HepG2 (cell line): ENCODE data around the gene SCNM1. TPM values are rescaled to one million over a fixed set of nuclear protein-coding genes. Genes with fewer than 3 reads are reported as not detected.
A peak's percentile ranks its signal among the peaks of the same experiment; 100 is the strongest.

Experiments
- ATAC-seq: fragments of 200-7000 bp; cut with Tn5 transposase; 3 replicates; pipeline ENCODE4 v1.9.1; 2020; ENCODE audit warnings: mild to moderate bottlenecking, moderate library complexity
- BruUV-seq: library from RNA; stranded (reverse); fragments of 400-500 nt; replicated peaks from 2 replicates; lab custom pipeline; 2021; lab: Mats Ljungman, UMichigan
- CTCF ChIA-PET: fragments of 300-600 bp; formaldehyde crosslinking; extraction: SDS; loops from one replicate; lab custom pipeline; 2021; ENCODE audit warnings: low total read pairs, inconsistent platforms, low intra/inter-chr PET ratio; lab: Yijun Ruan, JAX
- POLR2A ChIA-PET: fragments of 350-600 bp; sonication (Branson Sonifier 250); formaldehyde crosslinking; loops from one replicate; lab custom pipeline; 2020; ENCODE audit warnings: antibody characterized with exemption, inconsistent platforms; lab: Yijun Ruan, JAX
- DNase-seq: peaks from one replicate; pipeline ENCODE4 v3.0.0-alpha.2; 2015; ENCODE audit warnings: low spot score
- FAIRE-seq: peaks from 3 replicates; lab custom pipeline; 2011; peaks lifted over from hg19 to GRCh38; lab: Jason Lieb, UNC
- H2AFZ ChIP-seq: one replicate; pipeline ENCODE4 v1.6.1; 2011; ENCODE audit warnings: low read length, inconsistent platforms
- H3K27ac ChIP-seq: fragments of 300-600 bp; 3 replicates; pipeline ENCODE4 v1.8.0; 2011; ENCODE audit warnings: mixed run types, mild to moderate bottlenecking, mixed read lengths, low read length, inconsistent platforms; ENCODE audit not compliant: insufficient read depth; ENCODE audit errors: extremely low read length
- H3K27me3 ChIP-seq, 2 experiments: fragments of 200-600 bp in 1 of 2; 2 replicates in 1 of 2; 3 replicates in 1 of 2; pipeline versions ENCODE4 v1.6.0 to v1.8.0; 2011; ENCODE audit warnings: low read length in 2 of 2, mild to moderate bottlenecking in 2 of 2, moderate library complexity in 2 of 2, inconsistent platforms in 1 of 2; ENCODE audit not compliant: insufficient read depth in 2 of 2, control insufficient read depth in 1 of 2
- H3K36me3 ChIP-seq, 2 experiments: fragments of 200-600 bp in 1 of 2; replicated peaks in 1 of 2; 2 replicates in 1 of 2; 3 replicates in 1 of 2; pipeline versions ENCODE4 v1.5.1 to v1.8.0; 2011; ENCODE audit warnings: low read length in 2 of 2, inconsistent platforms in 1 of 2; ENCODE audit not compliant: insufficient read depth in 2 of 2, control insufficient read depth in 1 of 2
- H3K4me1 ChIP-seq: 2 replicates; pipeline ENCODE4 v1.5.1; 2012; ENCODE audit warnings: low read length, inconsistent platforms; ENCODE audit not compliant: insufficient read depth
- H3K4me2 ChIP-seq: 2 replicates; pipeline ENCODE4 v1.6.0; 2011; ENCODE audit warnings: low read depth, low read length, inconsistent platforms
- H3K4me3 ChIP-seq, 3 experiments: fragments of 200-600 bp in 1 of 3; sonication (generic), shearing (Covaris generic) in 1 of 3; replicated peaks in 1 of 3; 2 replicates each; pipeline ENCODE4 v1.5.1; 2011 to 2016; ENCODE audit warnings: low read length in 3 of 3, inconsistent platforms in 2 of 3, low read depth in 2 of 3, mild to moderate bottlenecking in 2 of 3, control low read depth in 1 of 3, mixed read lengths in 1 of 3; ENCODE audit not compliant: insufficient read depth in 1 of 3
- H3K79me2 ChIP-seq: one replicate; pipeline ENCODE4 v1.6.1; 2011; ENCODE audit warnings: low read length, inconsistent platforms; ENCODE audit not compliant: insufficient read depth
- H3K9ac ChIP-seq: 2 replicates; pipeline ENCODE4 v1.6.0; 2011; ENCODE audit warnings: mild to moderate bottlenecking, low read depth, low read length, inconsistent platforms; ENCODE audit not compliant: insufficient read depth
- H3K9me3 ChIP-seq: 2 replicates; pipeline ENCODE4 v1.5.1; 2012; ENCODE audit warnings: mild to moderate bottlenecking, low read length
- H4K20me1 ChIP-seq: 2 replicates; pipeline ENCODE4 v1.6.0; 2011; ENCODE audit warnings: inconsistent platforms, mild to moderate bottlenecking, low read length, moderate library complexity; ENCODE audit not compliant: insufficient read depth
- ELF1 ChIP-seq: sonication (generic); formaldehyde crosslinking; IDR thresholded peaks from 2 replicates; pipeline ENCODE4 v1.4.0; 2020; ENCODE audit warnings: missing genetic modification reagents
- GFI1 ChIP-seq: sonication (generic); formaldehyde crosslinking; IDR thresholded peaks from 2 replicates; pipeline ENCODE4 v1.5.0; 2020; ENCODE audit warnings: missing genetic modification reagents, mild to moderate bottlenecking, borderline replicate concordance
- RBFOX2 ChIP-seq: fragments of 200-400 bp; formaldehyde crosslinking; IDR thresholded peaks from 2 replicates; pipeline ENCODE4 v1.6.1; 2017; ENCODE audit warnings: low read depth, mild to moderate bottlenecking, low read length
- THAP7 ChIP-seq: sonication (generic); formaldehyde crosslinking; IDR thresholded peaks from 2 replicates; pipeline ENCODE4 v1.8.1; 2023; ENCODE audit warnings: mild to moderate bottlenecking, missing genetic modification reagents
- WGBS: methylation state at CpG from one replicate; pipeline ENCODE4 v1.1.6; 2017; ENCODE audit warnings: low lambda C conversion rate; 5-methylcytosine and 5-hydroxymethylcytosine counted together
- in situ Hi-C: cut with HindIII; loops from 2 replicates; pipeline ENCODE4 v1.10.0; 2017; ENCODE audit warnings: low pct_unique_long_range_greater_than_20kb; ENCODE audit not compliant: extremely low pct_ligation_motif_present
- intact Hi-C: fragments of 100-400 bp; cut with micrococcal nuclease; formaldehyde crosslinking; loops from one replicate; pipeline ENCODE4 v1.10.0; 2022; ENCODE audit not compliant: unreplicated experiment
- polyA plus RNA-seq, 8 experiments: library from polyadenylated mRNA; depleted of rRNA in 3 of 8; stranded (reverse) in 7 of 8; unstranded in 1 of 8; fragments of >200 nt; fragmentation: Illumina TruSeq in 4 of 8; extraction: Trizol in 4 of 8; gene quantifications; 2 replicates each; pipeline versions ENCODE4 v1.2.1 to v1.2.3, GENCODE V29; 2011 to 2016; ENCODE audit warnings: low read depth in 4 of 8, missing spikeins in 1 of 8, mixed read lengths in 1 of 8; ENCODE audit not compliant: insufficient read depth in 1 of 8
- total RNA-seq, 5 experiments: library from RNA; depleted of rRNA; stranded (reverse); fragments of >200 nt; fragmentation: Illumina TruSeq; extraction: Trizol; gene quantifications; 2 replicates each; pipeline ENCODE4 v1.2.3, GENCODE V29; 2016; ENCODE audit warnings: low read depth in 1 of 5

SCNM1 gene
- total and polyA plus RNA-seq, 2 of the 13 experiments (the other 11 are each of a cell fraction or from before 2014, with no cell fraction given): 16.3 to 31.5 TPM

GRCh38 chr1:151211972-151212705 is 46.2 kb downstream of the SCNM1 start:
- no peak overlapping the region for H3K4me2 ChIP-seq
- TF ChIP-seq THAP7: no peak
- no peak for TF ChIP-seq ELF1
- TF ChIP-seq, all 625 proteins: peak for 0
- BruUV-seq: no TSS peak
- H3K4me1 ChIP-seq: peaks cover 20% of the 10 kb centered on the region
- H3K36me3 ChIP-seq: peaks cover 5 to 28% of the 10 kb centered on the region in 2 experiments; a peak in 4 of 5 replicates
- H3K27me3 ChIP-seq: no peaks in the 10 kb centered on the region
- H3K4me3 ChIP-seq: no peak overlapping the region
- no peak for FAIRE-seq
- H4K20me1 ChIP-seq: 0 out of 2 replicates have a peak, but pooled peaks cover 3% of the 10 kb centered on the region
- no peak overlapping the region for H3K27ac ChIP-seq
- 93% methylated on average over 15 of the region's 15 CpGs for WGBS
- CTCF ChIA-PET: no interaction called here
- no peak overlapping the region for H2AFZ ChIP-seq
- in situ Hi-C loops (no loop called here), intact Hi-C loops (no loop called here)
- POLR2A ChIA-PET: interaction anchor here (1.0 kb wide), 1 partner anchor 11 kb away, joined by 3 read pairs; no protein-coding TSS in a partner anchor
- no peak for ATAC-seq
- H3K79me2 ChIP-seq: peaks cover 47% of the 10 kb centered on the region
- H3K9ac ChIP-seq: no peak overlapping the region
- H3K9me3 ChIP-seq: no peaks in the 10 kb centered on the region
- no peak for DNase-seq

GRCh38 chr1:151213560-151213959 is 47.6 kb downstream of the SCNM1 start:
- ATAC-seq (no peak), DNase-seq (no peak), FAIRE-seq (no peak)
- CTCF ChIA-PET: no interaction called here
- Histone ChIP-seq H3K4me1 (peaks cover 22% of the 10 kb centered on the region), H3K36me3 (peaks cover 7 to 21% of the 10 kb centered on the region in 2 experiments; a peak in 4 of 5 replicates), H3K9ac (no peak overlapping the region), H3K9me3 (no peaks in the 10 kb centered on the region), H3K4me3 (no peak overlapping the region), H3K27me3 (no peaks in the 10 kb centered on the region), H3K27ac (no peak overlapping the region), H3K79me2 (peaks cover 57% of the 10 kb centered on the region), H2AFZ (no peak overlapping the region), H4K20me1 (0 out of 2 replicates have a peak, but pooled peaks cover 3% of the 10 kb centered on the region), H3K4me2 (no peak overlapping the region)
- 48% methylated on average over 2 of the region's 2 CpGs for WGBS
- TF ChIP-seq RBFOX2 (0 out of 2 replicates have a peak, but pooled peaks have one; percentile 23), GFI1 (no peak)
- BruUV-seq: TSS peak; percentile 28
- in situ Hi-C loops (no loop called here), intact Hi-C loops (no loop called here)
- POLR2A ChIA-PET: no interaction called here

Other genes with a start within 250 kb of the SCNM1 start
- 31.0 and 34.6 TPM in 2 replicates for gene SETDB1, start 239.8 kb upstream of the SCNM1 start, total RNA-seq (2016; rRNA removed; fragmentation: Illumina TruSeq; extraction: Trizol)
- 30.1 and 33.1 TPM in 2 replicates for gene SETDB1, start 239.8 kb upstream of the SCNM1 start, polyA plus RNA-seq (2011; rRNA removed)
- 188 and 298 TPM in 2 replicates for gene CERS2, start 191.3 kb upstream of the SCNM1 start, total RNA-seq (2016; rRNA removed; fragmentation: Illumina TruSeq; extraction: Trizol)
- gene CERS2, start 191.3 kb upstream of the SCNM1 start, polyA plus RNA-seq (2011; rRNA removed): 269 and 315 TPM in 2 replicates
- 23.9 and 29.9 TPM in 2 replicates for gene ANXA9, start 183.9 kb upstream of the SCNM1 start, total RNA-seq (2016; rRNA removed; fragmentation: Illumina TruSeq; extraction: Trizol)
- gene ANXA9, start 183.9 kb upstream of the SCNM1 start, polyA plus RNA-seq (2011; rRNA removed): 13.3 and 14.3 TPM in 2 replicates
- 9.2 and 11.1 TPM in 2 replicates for gene MINDY1, start 159.2 kb upstream of the SCNM1 start, total RNA-seq (2016; rRNA removed; fragmentation: Illumina TruSeq; extraction: Trizol)
- 15.0 and 18.0 TPM in 2 replicates for gene MINDY1, start 159.2 kb upstream of the SCNM1 start, polyA plus RNA-seq (2011; rRNA removed)
- 19.0 and 26.2 TPM in 2 replicates for gene PRUNE1, start 157.7 kb upstream of the SCNM1 start, total RNA-seq (2016; rRNA removed; fragmentation: Illumina TruSeq; extraction: Trizol)
- 24.4 and 31.9 TPM in 2 replicates for gene PRUNE1, start 157.7 kb upstream of the SCNM1 start, polyA plus RNA-seq (2011; rRNA removed)
- 0.20 and 0.40 TPM in 2 replicates for gene BNIPL, start 129.6 kb upstream of the SCNM1 start, total RNA-seq (2016; rRNA removed; fragmentation: Illumina TruSeq; extraction: Trizol)
- 0.84 and 1.1 TPM in 2 replicates for gene BNIPL, start 129.6 kb upstream of the SCNM1 start, polyA plus RNA-seq (2011; rRNA removed)
- gene C1orf56, start 118.4 kb upstream of the SCNM1 start, total RNA-seq (2016; rRNA removed; fragmentation: Illumina TruSeq; extraction: Trizol): 0.74 and 1.5 TPM in 2 replicates
- 3.2 TPM in 2 replicates for gene C1orf56, start 118.4 kb upstream of the SCNM1 start, polyA plus RNA-seq (2011; rRNA removed)
- 17.6 and 18.8 TPM in 2 replicates for gene CDC42SE1, start 106.5 kb upstream of the SCNM1 start, total RNA-seq (2016; rRNA removed; fragmentation: Illumina TruSeq; extraction: Trizol)
- gene CDC42SE1, start 106.5 kb upstream of the SCNM1 start, polyA plus RNA-seq (2011; rRNA removed): 17.9 and 20.5 TPM in 2 replicates
- gene MLLT11, start 105.7 kb upstream of the SCNM1 start, total RNA-seq (2016; rRNA removed; fragmentation: Illumina TruSeq; extraction: Trizol): 0.17 and 0.22 TPM in 2 replicates
- 0.14 and 0.21 TPM in 2 replicates for gene MLLT11, start 105.7 kb upstream of the SCNM1 start, polyA plus RNA-seq (2011; rRNA removed)
- not detected in 2 replicates for gene GABPB2, start 95.4 kb upstream of the SCNM1 start, total RNA-seq (2016; rRNA removed; fragmentation: Illumina TruSeq; extraction: Trizol)
- gene GABPB2, start 95.4 kb upstream of the SCNM1 start, polyA plus RNA-seq (2011; rRNA removed): 0.09 TPM in 1 of 2 replicates, not detected in the other
- 0.80 and 1.4 TPM in 2 replicates for gene SEMA6C, start 19.5 kb upstream of the SCNM1 start, total RNA-seq (2016; rRNA removed; fragmentation: Illumina TruSeq; extraction: Trizol)
- gene SEMA6C, start 19.5 kb upstream of the SCNM1 start, polyA plus RNA-seq (2011; rRNA removed): 2.9 and 4.2 TPM in 2 replicates
- gene TNFAIP8L2, start 9.5 kb upstream of the SCNM1 start, total RNA-seq (2016; rRNA removed; fragmentation: Illumina TruSeq; extraction: Trizol): not detected in 2 replicates
- gene TNFAIP8L2, start 9.5 kb upstream of the SCNM1 start, polyA plus RNA-seq (2011; rRNA removed): not detected in 2 replicates
- 3.8 TPM in 2 replicates for gene LYSMD1, start 242 bp upstream of the SCNM1 start, total RNA-seq (2016; rRNA removed; fragmentation: Illumina TruSeq; extraction: Trizol)
- 4.6 and 4.8 TPM in 2 replicates for gene LYSMD1, start 242 bp upstream of the SCNM1 start, polyA plus RNA-seq (2011; rRNA removed)
- gene TMOD4, start 9.8 kb downstream of the SCNM1 start, total RNA-seq (2016; rRNA removed; fragmentation: Illumina TruSeq; extraction: Trizol): not detected in 2 replicates
- gene TMOD4, start 9.8 kb downstream of the SCNM1 start, polyA plus RNA-seq (2011; rRNA removed): 0.61 and 0.66 TPM in 2 replicates
- gene VPS72, start 24.1 kb downstream of the SCNM1 start, total RNA-seq (2016; rRNA removed; fragmentation: Illumina TruSeq; extraction: Trizol): 34.5 TPM in 2 replicates
- gene VPS72, start 24.1 kb downstream of the SCNM1 start, polyA plus RNA-seq (2011; rRNA removed): 33.7 and 39.1 TPM in 2 replicates
- 43.8 and 45.3 TPM in 2 replicates for gene PIP5K1A, start 32.4 kb downstream of the SCNM1 start, total RNA-seq (2016; rRNA removed; fragmentation: Illumina TruSeq; extraction: Trizol)
- gene PIP5K1A, start 32.4 kb downstream of the SCNM1 start, polyA plus RNA-seq (2011; rRNA removed): 61.1 and 65.1 TPM in 2 replicates
- 243 and 320 TPM in 2 replicates for gene PSMD4, start 88.6 kb downstream of the SCNM1 start, total RNA-seq (2016; rRNA removed; fragmentation: Illumina TruSeq; extraction: Trizol)
- gene PSMD4, start 88.6 kb downstream of the SCNM1 start, polyA plus RNA-seq (2011; rRNA removed): 174 and 194 TPM in 2 replicates
- gene ZNF687, start 116.2 kb downstream of the SCNM1 start, total RNA-seq (2016; rRNA removed; fragmentation: Illumina TruSeq; extraction: Trizol): 14.1 and 15.0 TPM in 2 replicates
- gene ZNF687, start 116.2 kb downstream of the SCNM1 start, polyA plus RNA-seq (2011; rRNA removed): 16.5 and 24.5 TPM in 2 replicates
- gene PI4KB, start 161.3 kb downstream of the SCNM1 start, total RNA-seq (2016; rRNA removed; fragmentation: Illumina TruSeq; extraction: Trizol): 18.6 and 19.5 TPM in 2 replicates
- gene PI4KB, start 161.3 kb downstream of the SCNM1 start, polyA plus RNA-seq (2011; rRNA removed): 29.3 and 32.6 TPM in 2 replicates
- gene RFX5, start 181.1 kb downstream of the SCNM1 start, total RNA-seq (2016; rRNA removed; fragmentation: Illumina TruSeq; extraction: Trizol): 32.0 and 36.2 TPM in 2 replicates
- gene RFX5, start 181.1 kb downstream of the SCNM1 start, polyA plus RNA-seq (2011; rRNA removed): 17.9 and 20.3 TPM in 2 replicates
- gene SELENBP1, start 206.6 kb downstream of the SCNM1 start, total RNA-seq (2016; rRNA removed; fragmentation: Illumina TruSeq; extraction: Trizol): 29.0 and 30.2 TPM in 2 replicates
- 27.8 and 29.3 TPM in 2 replicates for gene SELENBP1, start 206.6 kb downstream of the SCNM1 start, polyA plus RNA-seq (2011; rRNA removed)
- 336 and 414 TPM in 2 replicates for gene PSMB4, start 233.4 kb downstream of the SCNM1 start, total RNA-seq (2016; rRNA removed; fragmentation: Illumina TruSeq; extraction: Trizol)
- gene PSMB4, start 233.4 kb downstream of the SCNM1 start, polyA plus RNA-seq (2011; rRNA removed): 364 and 383 TPM in 2 replicates